ENCODE data around the gene ARRDC3.
A peak's percentile ranks its signal among the peaks of the same experiment; 100 is the strongest.

Gene ARRDC3

GRCh38 chr5:91379914-91380490 is 3.1 kb downstream of the ARRDC3 start:
- DNase-seq (ENCODE audit: low read depth), result peak; percentile 86
- no peak for TF ChIP-seq CTCF (conservative IDR thresholded peaks at IDR 0.05; ENCODE audit: control insufficient read depth, insufficient read depth, low read depth, low read length)
- H3K4me3 ChIP-seq (ENCODE audit: control insufficient read depth, low read depth, low read length), result peak overlapping the region; percentile 83

GRCh38 chr5:91379246-91379913 is 3.7 kb downstream of the ARRDC3 start:
- TF ChIP-seq CTCF (conservative IDR thresholded peaks at IDR 0.05; ENCODE audit: control insufficient read depth, insufficient read depth, low read depth, low read length), result no peak
- H3K4me3 ChIP-seq (ENCODE audit: control insufficient read depth, low read depth, low read length), result peak overlapping the region; percentile 82
- DNase-seq (ENCODE audit: low read depth), result no peak

- peak overlapping the region; percentile 82 for H3K4me3 ChIP-seq (ENCODE audit: control insufficient read depth, low read depth, low read length)
- no peak for TF ChIP-seq CTCF (conservative IDR thresholded peaks at IDR 0.05; ENCODE audit: control insufficient read depth, insufficient read depth, low read depth, low read length)
- DNase-seq (ENCODE audit: low read depth), result no peak
These were observed 4.3 kb downstream of the ARRDC3 start for GRCh38 chr5:91378752-91379211.

- TF ChIP-seq CTCF (conservative IDR thresholded peaks at IDR 0.05; ENCODE audit: control insufficient read depth, insufficient read depth, low read depth, low read length), result no peak
- no peak for DNase-seq (ENCODE audit: low read depth)
- no peak overlapping the region for H3K4me3 ChIP-seq (ENCODE audit: control insufficient read depth, low read depth, low read length)
These were observed 8.1 kb downstream of the ARRDC3 start for GRCh38 chr5:91374893-91375520.

GRCh38 chr5:91373600-91373999 is 9.5 kb downstream of the ARRDC3 start:
- DNase-seq (ENCODE audit: low read depth), result no peak
- H3K4me3 ChIP-seq (ENCODE audit: control insufficient read depth, low read depth, low read length), result no peak overlapping the region
- TF ChIP-seq CTCF (conservative IDR thresholded peaks at IDR 0.05; ENCODE audit: control insufficient read depth, insufficient read depth, low read depth, low read length), result no peak

GRCh38 chr5:91373006-91373405 is 10.1 kb downstream of the ARRDC3 start:
- TF ChIP-seq CTCF (conservative IDR thresholded peaks at IDR 0.05; ENCODE audit: control insufficient read depth, insufficient read depth, low read depth, low read length), result no peak
- no peak for DNase-seq (ENCODE audit: low read depth)
- no peak overlapping the region for H3K4me3 ChIP-seq (ENCODE audit: control insufficient read depth, low read depth, low read length)
